ENCODE measurements around the gene MDGA2.

Gene MDGA2

GRCh38 chr14:46885566-46885965 lies 789.8 kb downstream of the MDGA2 start:
- no peak for DNase-seq

- DNase-seq: no peak
These were observed 813.7 kb downstream of the MDGA2 start for GRCh38 chr14:46861753-46862152.

- no peak for DNase-seq
These were observed 834.3 kb downstream of the MDGA2 start for GRCh38 chr14:46840944-46841720.

GRCh38 chr14:46820291-46820690 lies 855.1 kb downstream of the MDGA2 start:
- no peak for DNase-seq

GRCh38 chr14:46819117-46819516 lies 856.3 kb downstream of the MDGA2 start:
- DNase-seq: no peak

GRCh38 chr14:46818147-46818546 lies 857.3 kb downstream of the MDGA2 start:
- DNase-seq: no peak

GRCh38 chr14:46793144-46793543 lies 882.3 kb downstream of the MDGA2 start:
- no peak for DNase-seq
